Measurements from ENCODE around the gene LYRM1.

- no peak for TF ChIP-seq CTCF (IDR thresholded peaks at IDR 0.05)
- no peak for TF ChIP-seq POLR2AphosphoS5 (IDR thresholded peaks at IDR 0.05)
- TF ChIP-seq POLR2A (IDR thresholded peaks at IDR 0.05), result no peak
Observed at GRCh38 chr16:20902426-20902825, 1.9 kb downstream of the LYRM1 start.

Data from breast epithelium (tissue), 3 donors.